Calu3 (cell line): Measurements from ENCODE around the gene TTC12. TPM values are rescaled to one million over a fixed set of nuclear protein-coding genes. Genes with fewer than 3 reads are reported as not detected.

Experiments
- BruUV-seq: library from RNA; stranded (reverse); fragments of 400-500 nt; replicated peaks from 2 replicates; lab custom pipeline; 2021; lab: Mats Ljungman, UMichigan
- CTCF ChIA-PET: fragments of 300-600 bp; sonication (Branson Sonifier 250); formaldehyde crosslinking; loops from one replicate; lab custom pipeline; 2022; ENCODE audit warnings: antibody characterized with exemption; lab: Charles Lee
- DNase-seq: peaks from one replicate; pipeline ENCODE4 v3.0.0; 2022
- H3K27ac Mint-ChIP-seq: one replicate; pipeline ENCODE4 v1.8.0; 2022; ENCODE audit warnings: mixed read lengths; ENCODE audit not compliant: unreplicated experiment
- H3K27me3 Mint-ChIP-seq: one replicate; pipeline ENCODE4 v1.8.0; 2022; ENCODE audit warnings: mixed read lengths; ENCODE audit not compliant: unreplicated experiment
- H3K36me3 Mint-ChIP-seq: one replicate; pipeline ENCODE4 v1.8.0; 2022; ENCODE audit warnings: mild to moderate bottlenecking, moderate library complexity, mixed read lengths; ENCODE audit not compliant: insufficient read depth, unreplicated experiment
- H3K4me1 Mint-ChIP-seq: one replicate; pipeline ENCODE4 v1.8.0; 2022; ENCODE audit warnings: mild to moderate bottlenecking, low read depth, mixed read lengths; ENCODE audit not compliant: unreplicated experiment
- H3K4me3 Mint-ChIP-seq: one replicate; pipeline ENCODE4 v1.8.0; 2022; ENCODE audit warnings: mild to moderate bottlenecking, low read depth, moderate library complexity, mixed read lengths; ENCODE audit not compliant: unreplicated experiment
- H3K9me3 Mint-ChIP-seq: one replicate; pipeline ENCODE4 v1.8.0; 2022; ENCODE audit warnings: low read depth, mixed read lengths; ENCODE audit not compliant: unreplicated experiment
- CTCF ChIP-seq: fragments of 200-600 bp; IDR thresholded peaks from one replicate; pipeline ENCODE4 v1.8.0; 2022; ENCODE audit warnings: antibody characterized with exemption; ENCODE audit not compliant: unreplicated experiment
- intact Hi-C: fragments of 100-400 bp; cut with micrococcal nuclease; formaldehyde crosslinking; loops from one replicate; pipeline ENCODE4 v1.10.0; 2022; ENCODE audit not compliant: unreplicated experiment
- total RNA-seq: library from RNA; stranded (reverse); gene quantifications from 2 replicates; pipeline ENCODE4 v1.2.3, GENCODE V29; 2022

TTC12 gene
- total RNA-seq, 1 experiment from 2014 or later: 15.0 TPM

DNA sequence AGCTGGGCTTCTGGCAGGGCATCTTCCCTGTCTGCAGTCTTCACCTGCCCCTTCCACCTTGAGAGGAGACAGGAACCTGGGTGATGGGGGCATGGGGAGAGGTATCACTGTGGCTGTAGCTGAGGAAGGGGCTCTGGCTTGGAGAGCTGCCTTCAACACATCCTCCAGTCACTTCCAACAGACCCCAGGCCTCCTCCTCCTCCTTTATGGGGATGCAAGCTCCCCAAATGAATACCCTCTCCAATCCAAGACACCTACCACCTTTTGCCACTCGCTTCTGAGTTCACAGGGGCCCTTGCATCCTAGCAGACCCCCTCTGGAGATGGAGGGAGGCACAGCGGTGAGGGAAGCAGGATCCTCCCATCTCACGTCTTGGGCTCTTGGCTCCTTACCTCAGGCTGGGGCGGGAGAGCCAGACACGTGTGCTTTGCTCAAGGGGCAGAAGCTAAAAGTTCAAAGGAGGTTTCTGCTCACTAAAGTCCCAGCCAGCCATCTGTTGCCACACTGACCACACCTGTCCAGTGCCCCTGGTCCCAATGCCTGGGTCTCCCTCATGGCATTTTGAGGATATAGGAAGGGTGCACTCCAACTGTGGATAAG, 86.3 kb downstream of the TTC12 start:
- intact Hi-C loops: no loop called here
- Mint-ChIP-seq H3K27ac (no peak overlapping the region), H3K4me3 (no peak overlapping the region), H3K9me3 (no peaks in the 10 kb centered on the region), H3K27me3 (peaks cover 29% of the 10 kb centered on the region), H3K36me3 (no peaks in the 10 kb centered on the region), H3K4me1 (no peaks in the 10 kb centered on the region)
- DNase-seq: no peak
- no peak for TF ChIP-seq CTCF
- CTCF ChIA-PET: interaction anchor here (1.1 kb wide), 1 partner anchor 105 kb away, joined by 3 read pairs; no protein-coding TSS in a partner anchor
- no TSS peak for BruUV-seq

DNA sequence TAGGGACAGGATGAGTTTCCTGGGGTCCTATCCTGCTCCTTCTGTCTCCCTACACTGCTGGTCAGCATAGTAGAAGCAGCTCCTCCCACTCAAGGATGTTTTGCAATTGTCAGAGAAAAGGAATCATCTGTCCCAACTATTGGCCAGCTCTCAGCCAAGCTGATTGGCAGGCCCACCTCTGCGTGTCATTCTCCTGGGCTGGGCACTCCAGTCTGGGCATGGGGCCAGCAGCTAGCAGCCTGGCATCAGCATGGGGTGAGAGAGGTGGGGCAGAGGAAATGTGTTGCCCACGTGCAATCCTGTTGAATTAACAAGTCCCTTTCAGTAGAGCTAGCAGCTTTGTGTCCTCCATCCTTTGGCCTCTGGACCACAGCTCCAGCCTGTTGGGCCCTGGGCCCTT, 87.3 kb downstream of the TTC12 start:
- Mint-ChIP-seq H3K27me3 (peaks cover 29% of the 10 kb centered on the region), H3K36me3 (no peaks in the 10 kb centered on the region), H3K27ac (no peak overlapping the region), H3K4me3 (no peak overlapping the region), H3K9me3 (no peaks in the 10 kb centered on the region), H3K4me1 (no peaks in the 10 kb centered on the region)
- no peak for TF ChIP-seq CTCF
- intact Hi-C loops: no loop called here
- DNase-seq: peak; percentile 83
- CTCF ChIA-PET: interaction anchor here (1.1 kb wide), 1 partner anchor 104 kb away, joined by 3 read pairs; no protein-coding TSS in a partner anchor
- BruUV-seq: no TSS peak

GRCh38 chr11:113404859-113405430, 90.6 kb downstream of the TTC12 start:
- BruUV-seq: no TSS peak
- DNase-seq: no peak
- Mint-ChIP-seq H3K27me3 (peaks cover 48% of the 10 kb centered on the region), H3K4me3 (no peak overlapping the region), H3K4me1 (no peaks in the 10 kb centered on the region), H3K9me3 (no peaks in the 10 kb centered on the region), H3K36me3 (no peaks in the 10 kb centered on the region), H3K27ac (no peak overlapping the region)
- intact Hi-C loops: no loop called here
- CTCF ChIA-PET: no interaction called here
- no peak for TF ChIP-seq CTCF

DNA sequence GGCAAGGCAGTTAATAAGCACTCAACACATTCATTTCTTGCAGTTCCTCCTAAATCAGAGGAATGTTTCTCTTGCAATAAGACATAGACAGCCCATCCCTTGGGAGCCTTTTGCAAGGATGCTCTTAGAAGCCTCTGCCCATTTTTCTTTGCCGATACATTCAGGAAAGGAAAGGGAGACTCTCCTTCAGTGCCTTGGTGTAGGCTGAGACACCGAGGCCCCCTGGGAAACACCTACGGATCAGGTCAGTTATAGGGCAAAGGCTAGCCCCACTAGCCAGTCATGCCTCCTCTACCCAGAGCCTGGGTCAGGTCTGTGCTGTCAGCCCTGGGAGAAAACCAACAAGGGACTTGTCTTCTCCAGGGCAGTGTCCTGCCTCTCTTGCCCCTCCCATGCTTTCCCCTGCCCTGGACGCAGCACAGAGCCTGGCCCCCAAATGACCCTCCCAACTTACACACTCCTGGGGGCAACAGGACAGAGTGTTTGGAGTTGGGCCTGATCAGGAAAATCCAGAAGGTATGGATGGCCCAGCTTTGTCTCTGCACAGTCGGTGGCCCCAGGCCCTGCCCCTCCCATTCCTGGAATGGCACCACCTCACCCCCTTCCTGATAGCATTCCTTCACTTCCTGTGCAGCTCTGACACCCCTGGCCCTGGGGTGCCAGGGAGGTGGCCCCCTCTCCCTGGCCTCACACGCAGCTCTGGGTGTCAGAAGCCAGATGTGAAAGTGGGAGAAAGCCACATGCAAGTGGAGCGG, 91.5 kb downstream of the TTC12 start:
- Mint-ChIP-seq H3K9me3 (no peaks in the 10 kb centered on the region), H3K27me3 (peaks cover 48% of the 10 kb centered on the region), H3K36me3 (no peaks in the 10 kb centered on the region), H3K27ac (no peak overlapping the region), H3K4me1 (no peaks in the 10 kb centered on the region), H3K4me3 (no peak overlapping the region)
- DNase-seq: no peak
- intact Hi-C loops: no loop called here
- no peak for TF ChIP-seq CTCF
- BruUV-seq: no TSS peak
- CTCF ChIA-PET: no interaction called here
